ENCODE data around the gene CYTIP.
A peak's percentile ranks its signal among the peaks of the same experiment; 100 is the strongest.
"Not testable (repeated sequence)": the region's sequence is repeated elsewhere in the genome, so short reads cannot be mapped to it uniquely, and the experiment has no call there.

The CYTIP gene

GRCh38 chr2:157424374-157424773 is 19.5 kb downstream of the CYTIP start:
- DNase-seq = peak in 1 of 2 donors; percentile 1

DNA sequence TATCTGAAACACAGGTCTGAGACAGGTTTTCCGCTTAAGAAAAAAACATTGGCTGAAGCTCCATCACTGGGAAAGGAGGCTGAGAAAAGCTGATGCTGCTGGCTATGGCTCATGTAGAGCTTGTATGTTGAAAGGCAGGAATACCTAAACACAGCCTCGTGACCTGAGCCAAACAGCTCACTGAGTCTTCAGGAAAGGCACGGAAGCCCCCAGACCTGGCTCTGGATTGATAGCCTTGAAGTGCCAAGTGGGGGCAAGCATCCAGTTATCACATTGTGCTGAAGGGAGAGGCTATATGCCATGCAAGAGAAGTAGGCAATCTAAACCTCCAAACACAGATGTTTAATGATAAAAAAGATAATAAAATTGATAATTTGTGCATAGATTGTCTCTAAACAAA is 21.9 kb downstream of the CYTIP start:
- peak in 1 of 2 donors; percentile 2 for DNase-seq

DNA sequence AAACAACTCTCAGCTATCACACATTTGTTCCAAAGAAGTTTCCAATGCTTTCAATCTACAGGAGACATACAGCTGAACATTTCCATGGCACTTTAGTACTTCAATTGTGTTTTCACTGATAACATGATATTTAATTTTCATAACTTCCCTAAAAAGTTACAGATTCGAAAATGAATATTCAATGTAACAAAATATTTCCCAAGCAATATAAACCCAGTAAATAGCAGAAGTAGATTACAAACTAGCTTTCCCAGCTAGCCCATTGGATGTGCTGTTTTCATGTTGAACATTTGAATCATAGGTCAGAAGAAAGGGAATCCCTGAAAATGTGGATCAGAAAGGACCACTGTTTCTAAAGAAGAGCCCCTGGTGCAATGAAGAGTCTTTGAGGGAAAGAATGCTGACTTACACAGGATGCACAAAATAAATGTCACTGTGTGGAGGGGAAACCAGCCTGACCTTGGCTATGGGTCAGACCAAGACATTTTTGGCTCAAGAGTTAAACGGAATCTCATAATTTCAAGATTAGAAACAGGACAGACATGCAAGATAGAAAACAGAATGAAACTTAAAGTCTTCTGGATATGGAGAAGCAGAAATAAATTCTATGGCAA is 22.5 kb downstream of the CYTIP start:
- peak; percentile 61 to 88 for DNase-seq

DNA sequence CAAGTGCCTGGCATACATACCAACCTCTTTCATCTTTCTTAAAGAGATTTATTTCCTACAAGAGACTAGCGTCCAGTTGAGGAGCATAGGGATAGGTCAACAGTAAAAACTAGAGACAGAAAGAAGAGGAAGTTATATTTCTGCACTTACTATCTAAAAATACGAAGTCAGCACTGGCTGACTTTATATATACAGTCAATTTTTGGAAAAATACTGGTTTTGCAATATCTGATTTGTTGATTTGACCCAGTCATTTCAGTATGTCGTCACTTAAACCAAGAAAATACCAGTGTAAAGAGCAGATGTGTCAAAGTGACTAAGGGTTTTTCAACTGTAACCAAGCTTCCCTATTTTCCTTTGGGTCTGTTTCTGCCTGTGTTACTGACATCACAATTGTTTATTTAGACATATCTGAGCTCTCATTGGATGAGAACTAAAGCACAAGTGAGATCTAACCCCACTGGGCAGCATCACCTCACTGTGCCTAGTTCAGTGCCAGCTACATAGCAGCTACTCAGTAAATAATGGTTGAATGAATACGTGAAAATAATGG is 23.0 kb downstream of the CYTIP start:
- DNase-seq = peak; percentile 87 to 99

DNA sequence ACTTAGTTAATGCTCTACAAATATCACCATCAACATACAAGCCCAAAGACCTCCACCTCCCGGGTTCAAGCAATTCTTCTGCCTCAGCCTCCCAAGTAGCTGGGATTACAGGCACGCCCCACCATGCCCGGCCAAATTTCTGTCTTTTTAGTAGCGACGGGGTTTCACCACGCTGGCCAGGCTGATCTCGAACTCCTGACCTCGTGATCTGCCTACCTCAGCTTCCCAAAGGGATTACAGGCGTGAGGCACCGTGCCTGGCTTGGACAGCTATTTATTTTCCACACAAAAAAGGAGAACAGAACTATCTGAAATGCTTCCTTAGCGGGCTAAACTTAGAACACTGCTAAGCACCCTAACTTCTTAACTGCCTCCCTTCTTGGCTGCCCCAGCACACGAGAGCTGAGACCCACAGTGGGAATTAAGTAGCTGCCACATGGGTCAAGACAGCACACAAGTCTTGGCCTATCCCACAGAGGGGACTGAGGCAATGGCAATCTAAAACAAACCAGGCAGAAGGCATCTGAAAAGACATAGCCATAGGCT is 24.8 kb downstream of the CYTIP start:
- peak; percentile 39 to 51 for DNase-seq

DNA sequence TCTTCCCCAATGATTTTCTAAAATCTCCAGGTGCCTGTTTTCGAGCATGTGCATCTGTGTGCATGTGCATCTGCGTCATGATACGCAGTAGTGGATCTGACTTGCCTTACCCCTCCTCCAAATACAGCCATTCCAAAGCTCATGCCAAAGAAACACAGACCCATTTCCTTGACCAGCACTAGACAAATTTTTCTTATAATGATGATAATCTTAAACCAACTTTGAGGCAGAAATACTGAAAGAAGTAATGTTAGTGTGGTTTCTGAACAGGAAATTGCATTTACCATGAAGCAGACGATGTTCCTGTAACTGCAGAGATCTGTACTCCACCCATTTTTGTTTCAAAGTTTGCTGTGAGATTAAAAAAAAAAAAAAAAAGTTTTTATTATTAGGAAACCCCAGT is 25.6 kb downstream of the CYTIP start:
- peak; percentile 14 to 75 for DNase-seq

- DNase-seq = peak; percentile 58 to 69
Observed at GRCh38 chr2:157415591-157416101, 28.2 kb downstream of the CYTIP start.

DNA sequence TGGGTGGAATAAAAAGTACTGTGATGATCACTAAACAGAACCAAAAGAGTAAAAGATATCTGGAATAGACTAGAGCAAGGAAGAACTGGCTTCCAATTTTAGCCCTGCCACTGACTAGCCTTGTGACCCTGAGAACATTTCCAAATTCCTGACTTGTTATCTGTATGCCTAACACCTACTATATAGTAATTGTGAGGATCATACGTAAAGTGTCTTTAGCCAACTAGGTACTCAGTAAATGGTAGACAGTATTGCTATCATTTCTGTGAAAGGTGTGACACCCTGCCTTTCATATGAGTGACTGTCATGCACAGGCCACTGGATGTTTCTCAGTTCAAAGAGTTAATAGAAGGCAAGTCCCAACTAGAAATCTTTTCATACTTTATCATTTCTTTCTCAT is 29.8 kb downstream of the CYTIP start:
- no peak for DNase-seq

DNA sequence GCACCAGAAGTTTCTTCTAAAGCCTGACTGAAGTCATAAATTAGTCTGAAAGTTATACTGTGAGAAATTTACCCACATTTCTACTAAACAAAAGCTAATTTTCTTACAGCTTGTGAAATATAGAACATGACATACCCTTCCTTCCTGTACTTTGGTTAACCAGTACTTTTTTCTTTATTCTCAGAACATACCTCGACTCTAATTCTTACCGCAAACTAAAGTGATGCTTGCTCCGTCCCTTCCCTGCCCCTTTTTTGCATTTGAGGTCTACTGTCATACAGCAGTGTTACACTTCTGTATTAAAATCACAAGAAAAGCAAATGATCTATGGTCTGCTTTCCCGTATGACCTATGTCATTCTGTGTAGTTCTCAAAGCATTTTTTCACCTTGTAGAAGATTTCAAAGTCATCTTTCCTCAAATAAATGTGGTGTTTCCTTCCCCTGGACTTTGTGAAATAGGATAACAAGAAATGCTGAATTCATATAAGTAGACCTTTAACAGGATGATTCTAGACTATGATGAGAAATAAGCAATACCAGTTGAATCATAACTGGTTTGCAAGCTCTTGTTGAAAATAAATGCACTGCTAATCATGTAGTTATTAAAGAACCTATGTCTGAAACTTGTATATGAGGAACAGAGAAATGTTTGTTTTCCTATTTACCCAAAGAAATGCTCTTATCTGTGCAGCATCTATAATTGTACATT is 30.4 kb downstream of the CYTIP start:
- no peak for DNase-seq

GRCh38 chr2:157411624-157412336 is 32.1 kb downstream of the CYTIP start:
- DNase-seq = no peak

GRCh38 chr2:157405398-157405797 is 38.5 kb downstream of the CYTIP start:
- DNase-seq = not testable (repeated sequence)

DNA sequence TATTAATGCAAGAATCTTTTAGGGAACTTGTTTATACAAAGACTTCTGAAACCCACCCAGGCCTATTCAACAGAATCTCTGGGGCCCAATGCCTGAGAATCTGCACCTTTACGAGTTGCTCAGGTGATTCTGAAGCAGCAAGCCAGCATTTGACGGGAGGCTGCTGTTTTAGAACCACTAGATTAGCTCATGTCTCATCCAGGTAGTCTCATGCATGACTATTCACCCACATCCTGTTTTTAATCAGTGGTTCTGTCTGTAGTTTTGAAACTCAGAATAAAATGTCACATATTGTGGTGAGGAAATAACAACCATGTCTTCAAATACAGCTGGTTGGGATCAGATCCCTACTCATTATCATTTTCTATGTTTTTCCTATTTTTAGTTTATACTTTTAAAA is 39.5 kb downstream of the CYTIP start:
- DNase-seq = peak; percentile 19 to 53

- not testable (repeated sequence) for DNase-seq
Observed at GRCh38 chr2:157402801-157403485, 40.9 kb downstream of the CYTIP start.

- no peak for DNase-seq
Observed at GRCh38 chr2:157395811-157396210, 48.1 kb downstream of the CYTIP start.

DNA sequence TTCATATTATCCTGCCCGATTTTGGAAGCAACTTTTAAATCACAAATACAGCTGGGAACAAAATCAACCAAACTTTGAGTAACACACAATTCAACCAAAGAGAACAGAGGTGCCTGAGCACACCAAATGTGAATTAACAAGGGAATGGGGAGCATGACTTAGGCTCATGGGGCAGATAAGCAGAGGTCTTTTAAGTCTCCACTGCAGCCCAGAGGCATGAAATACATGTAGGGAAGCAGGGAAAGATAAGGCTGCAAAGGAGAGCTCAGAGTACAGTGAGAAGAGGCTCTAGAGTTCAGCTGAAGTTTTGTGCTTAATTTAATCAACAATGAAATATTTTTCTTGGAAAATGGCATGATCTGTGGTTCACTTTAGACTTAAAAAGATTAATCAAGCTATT is 49.0 kb downstream of the CYTIP start:
- no peak for DNase-seq

DNA sequence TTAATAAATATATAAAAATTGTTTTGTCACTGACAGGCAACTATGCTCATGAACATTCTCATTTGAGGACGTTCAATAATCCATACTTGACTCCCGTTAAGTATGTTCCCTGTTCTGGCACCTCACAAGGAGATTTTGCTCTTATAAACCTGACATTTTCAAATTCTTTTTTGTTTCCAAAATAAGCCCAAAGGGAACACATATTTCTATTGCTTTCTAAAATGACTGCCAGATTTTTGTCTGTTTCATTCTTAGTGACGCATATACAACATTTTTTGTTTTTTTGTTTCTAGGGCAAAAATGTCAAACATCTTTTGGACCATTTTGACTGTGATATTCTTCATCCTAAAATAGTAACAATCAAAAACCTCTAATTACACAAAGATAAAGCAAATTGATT is 50.5 kb downstream of the CYTIP start:
- no peak for DNase-seq

GRCh38 chr2:157388827-157389226 is 55.1 kb downstream of the CYTIP start:
- DNase-seq = no peak

DNA sequence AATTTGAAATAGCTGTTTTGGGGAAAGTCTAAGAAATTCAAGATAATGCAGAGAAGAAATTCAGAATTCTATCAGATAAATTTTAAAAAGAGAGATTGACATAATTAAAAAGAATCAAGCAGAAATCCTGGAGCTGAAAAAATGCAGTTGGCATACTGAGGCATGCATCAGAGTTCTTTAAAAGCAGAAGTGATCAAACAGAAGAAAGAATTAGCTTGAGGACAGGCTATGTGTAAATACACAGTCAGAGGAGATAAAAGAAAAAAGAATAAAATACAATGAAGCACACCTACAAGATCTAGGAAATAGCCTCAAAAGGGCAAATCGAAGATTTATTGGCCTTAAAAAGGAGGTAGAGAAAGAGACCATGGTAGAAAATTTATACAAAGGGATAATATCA is 57.1 kb downstream of the CYTIP start:
- DNase-seq = no peak

- no peak for DNase-seq
Observed at GRCh38 chr2:157386247-157386646, 57.6 kb downstream of the CYTIP start.

- no peak for DNase-seq
Observed at GRCh38 chr2:157377861-157378260, 66.0 kb downstream of the CYTIP start.

DNA sequence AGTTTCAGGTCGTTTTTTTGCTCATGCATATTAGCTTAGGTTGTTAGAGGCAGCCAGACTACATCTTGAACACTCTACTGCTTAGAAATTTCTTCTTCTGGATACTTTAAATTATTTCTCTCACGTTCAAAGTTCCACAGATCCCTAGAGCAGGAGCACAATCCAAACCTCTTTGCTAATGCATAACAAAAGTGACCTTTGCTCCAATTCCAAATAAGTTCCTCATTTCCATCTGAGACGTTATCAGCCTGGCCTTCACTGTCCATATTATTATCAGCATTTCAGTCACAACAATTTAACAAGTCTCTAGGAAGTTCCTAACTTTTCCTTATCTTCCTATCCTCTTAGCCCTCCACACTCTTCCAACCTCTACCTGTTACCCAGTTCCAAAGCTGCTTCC is 67.8 kb downstream of the CYTIP start:
- DNase-seq = peak; percentile 3 to 14

DNA sequence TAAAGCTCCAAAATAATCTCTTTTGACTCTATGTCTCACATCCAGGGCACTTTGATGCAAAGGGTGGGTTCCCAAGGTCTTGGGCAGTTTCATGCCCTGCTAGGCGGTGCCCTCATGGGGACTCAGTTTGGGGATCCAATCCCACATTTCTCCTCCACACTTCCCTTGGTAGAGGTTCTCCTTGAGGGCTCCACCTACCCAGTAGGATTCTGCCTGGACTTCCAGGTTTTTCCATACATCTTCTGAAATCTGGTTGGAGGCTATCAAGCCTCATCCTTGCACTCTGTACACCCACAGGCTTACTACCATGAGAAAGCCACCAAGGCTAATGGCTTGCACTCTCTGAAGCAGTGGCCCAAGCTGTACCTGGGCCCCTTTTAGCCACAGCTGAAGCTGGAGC is 68.5 kb downstream of the CYTIP start:
- no peak for DNase-seq
